ENCODE measurements around the gene OPN3.

DNA sequence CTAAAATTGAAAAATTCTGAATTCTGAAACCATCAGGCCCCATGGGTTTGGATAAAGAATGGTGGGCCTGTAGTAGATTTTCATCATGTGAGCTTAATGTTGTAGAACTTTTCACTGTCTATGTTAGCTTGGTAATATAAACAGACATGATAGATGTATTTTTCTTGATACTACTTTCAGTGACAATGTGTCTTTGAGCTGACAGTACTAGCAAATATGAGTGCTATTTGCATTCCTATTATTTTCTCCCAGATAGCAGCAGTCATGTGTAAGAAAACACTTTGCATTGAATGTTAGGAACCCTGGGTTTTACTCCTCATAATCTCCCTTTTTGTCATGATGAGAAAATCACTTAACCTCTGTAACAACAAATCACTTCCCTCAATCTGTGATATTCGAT is 89.9 kb downstream of the OPN3 start:
- TF ChIP-seq, protein P1, sequence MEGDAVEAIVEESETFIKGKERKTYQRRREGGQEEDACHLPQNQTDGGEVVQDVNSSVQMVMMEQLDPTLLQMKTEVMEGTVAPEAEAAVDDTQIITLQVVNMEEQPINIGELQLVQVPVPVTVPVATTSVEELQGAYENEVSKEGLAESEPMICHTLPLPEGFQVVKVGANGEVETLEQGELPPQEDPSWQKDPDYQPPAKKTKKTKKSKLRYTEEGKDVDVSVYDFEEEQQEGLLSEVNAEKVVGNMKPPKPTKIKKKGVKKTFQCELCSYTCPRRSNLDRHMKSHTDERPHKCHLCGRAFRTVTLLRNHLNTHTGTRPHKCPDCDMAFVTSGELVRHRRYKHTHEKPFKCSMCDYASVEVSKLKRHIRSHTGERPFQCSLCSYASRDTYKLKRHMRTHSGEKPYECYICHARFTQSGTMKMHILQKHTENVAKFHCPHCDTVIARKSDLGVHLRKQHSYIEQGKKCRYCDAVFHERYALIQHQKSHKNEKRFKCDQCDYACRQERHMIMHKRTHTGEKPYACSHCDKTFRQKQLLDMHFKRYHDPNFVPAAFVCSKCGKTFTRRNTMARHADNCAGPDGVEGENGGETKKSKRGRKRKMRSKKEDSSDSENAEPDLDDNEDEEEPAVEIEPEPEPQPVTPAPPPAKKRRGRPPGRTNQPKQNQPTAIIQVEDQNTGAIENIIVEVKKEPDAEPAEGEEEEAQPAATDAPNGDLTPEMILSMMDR (optimal IDR thresholded peaks at IDR 0.05 in 1 of 3, IDR thresholded peaks at IDR 0.05 in 1 of 3, conservative IDR thresholded peaks at IDR 0.05 in 1 of 3; ENCODE audit: extremely low read depth in 1 of 3, insufficient read depth in 2 of 3, low read length in 3 of 3) = no peak
- TF ChIP-seq EZH2 (IDR thresholded peaks at IDR 0.05; ENCODE audit: low read length) = no peak

Measured in keratinocyte (primary cell).